Heart left ventricle (tissue), 16 donors: ENCODE measurements around the gene SIX5. TPM values are rescaled to one million over a fixed set of nuclear protein-coding genes. Genes with fewer than 3 reads are reported as not detected.

Experiments
- ATAC-seq, 4 donors: fragments of 200-7000 bp; cut with Tn5 transposase; one replicate each; pipeline ENCODE4 v1.9.1; 2020 to 2022; ENCODE audit warnings: moderate library complexity in 4 of 4, mild to moderate bottlenecking in 3 of 4, moderate number of reproducible peaks in 1 of 4
- DNase-seq, 5 donors: peaks; one replicate each; pipeline ENCODE4 v3.0.0-alpha.2; 2020
- H3K27ac ChIP-seq, 12 donors: fragments of 200-600 bp; sonication (generic) in 4 of 12; one replicate each; pipeline versions ENCODE4 v1.5.0 to v1.8.0; 2016 to 2022; ENCODE audit warnings: mild to moderate bottlenecking in 2 of 12
- H3K27me3 ChIP-seq, 9 donors: fragments of 200-600 bp; sonication (generic) in 2 of 9; one replicate each; pipeline versions ENCODE4 v1.5.1 to v1.8.0; 2016 to 2022; ENCODE audit warnings: mild to moderate bottlenecking in 3 of 9
- H3K36me3 ChIP-seq, 9 donors: fragments of 200-600 bp; sonication (generic) in 2 of 9; one replicate each; pipeline versions ENCODE4 v1.5.0 to v1.8.0; 2018 to 2022; ENCODE audit warnings: mild to moderate bottlenecking in 2 of 9
- H3K4me1 ChIP-seq, 12 donors: fragments of 200-600 bp; sonication (generic) in 4 of 12; one replicate each; pipeline versions ENCODE4 v1.5.0 to v1.8.0; 2016 to 2022; ENCODE audit warnings: mild to moderate bottlenecking in 3 of 12
- H3K4me3 ChIP-seq, 12 donors: fragments of 200-600 bp; sonication (generic) in 4 of 12; one replicate each; pipeline versions ENCODE4 v1.5.0 to v1.8.0; 2017 to 2022; ENCODE audit warnings: mild to moderate bottlenecking in 9 of 12, moderate library complexity in 4 of 12
- H3K9me3 ChIP-seq, 12 donors: fragments of 200-600 bp; sonication (generic) in 4 of 12; one replicate each; pipeline versions ENCODE4 v1.5.0 to v1.8.0; 2016 to 2022; ENCODE audit warnings: mild to moderate bottlenecking in 1 of 12
- CTCF ChIP-seq, 12 donors: fragments of 200-600 bp; sonication (generic) in 4 of 12; IDR thresholded peaks; one replicate each; pipeline versions ENCODE4 v1.5.0 to v1.8.0; 2018 to 2022; ENCODE audit warnings: antibody characterized with exemption in 12 of 12, mild to moderate bottlenecking in 5 of 12
- POLR2A ChIP-seq, 2 donors: fragments of 450-650 bp; IDR thresholded peaks; one replicate each; pipeline ENCODE4 v1.6.1; 2017; ENCODE audit warnings: antibody characterized with exemption in 2 of 2, mild to moderate bottlenecking in 2 of 2, moderate library complexity in 2 of 2
- WGBS, 4 donors: extraction: QIAGEN DNeasy Blood & Tissue Kit in 2 of 4; methylation state at CpG; one replicate each; pipeline versions ENCODE4 v1.1.5 to v1.1.7; 2013 to 2018; 5-methylcytosine and 5-hydroxymethylcytosine counted together
- intact Hi-C, 10 donors: fragments of 100-400 bp; cut with DNase I; formaldehyde crosslinking; loops; one replicate each; pipeline versions ENCODE4 v1.11.1 to v1.14.2; 2022
- polyA plus RNA-seq, 2 donors: library from polyadenylated mRNA; stranded (reverse); fragments of 200-250 nt; gene quantifications; one replicate each; pipeline ENCODE4 v1.2.3, GENCODE V29; 2013
- total RNA-seq, 9 donors: library from RNA; depleted of rRNA in 2 of 9; stranded (reverse); fragments of >200 nt in 2 of 9; fragmentation: NEBNext Ultra II Directional in 3 of 9; extraction: Animal tissue kit (Norgen Biotek cat#: 25700) in 3 of 9; gene quantifications; one replicate each; pipeline versions ENCODE4 v1.1.0 to v1.2.4, GENCODE V29; 2016 to 2023
- donor health status: ischemic (EF 13 %, LVEDD 7.1; RV severe dilation, severe dysfunction).
- donor health status: healthy with polysubstance abuse.
- donor health status: DM: no; HTN: yes; CAD: no.
- donor health status: DM: no; HTN: no; CAD: no.
- donor health status: ischemic (EF 25% LVEDD 6.9; RV normal size, moderate dysfunction).
- donor health status: ischemic (EF 25% LVEDD 5.7; RV mildly dilated, moderate dysfunction).
- donor health status: healthy.
- donor health status: DM: yes; HTN: yes; CAD: no.
- donor health status: ischemic (EF 35%, LVEDD 5.7; RV mildly dilated, moderate dysfunction).
- donor health status: nonischemic (EF 11% LVEDD 7.7; RV severe dilation, severe dysfunction).
- donor health status: DM: yes; HTN: yes; CAD: no.
- donor health status: PGD.
- donor health status: ischemic (EF 29% LVEDD 5.4; RV normal size, mild dysfunction).
- donor health status: nonischemic (EF 23%, LVEDD 6.1; RV moderate dilation, normal function).

Gene SIX5
- total and polyA plus RNA-seq, 11 donors = 13.7 to 24.0 (median 21.9) TPM

DNA sequence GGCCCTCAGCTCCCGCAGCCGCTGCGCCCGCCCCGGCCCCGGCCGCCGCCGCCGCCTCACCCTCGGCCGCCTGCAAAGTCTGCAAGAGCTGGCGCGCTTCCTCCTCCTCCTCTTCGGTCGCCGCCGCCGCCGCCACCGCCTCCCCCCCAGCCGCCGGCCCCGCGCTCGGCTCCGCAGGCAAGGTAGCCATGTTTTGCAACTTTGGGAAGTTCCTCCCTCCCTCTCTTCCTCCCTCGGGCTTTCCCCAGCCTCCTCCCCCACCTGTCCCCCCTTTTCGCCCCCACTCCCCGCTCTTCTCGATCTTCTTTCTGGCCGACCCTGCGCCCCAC, 433 bp downstream of the SIX5 start:
- TF ChIP-seq CTCF (IDR thresholded peaks at IDR 0.05) = no peak
- no peak for TF ChIP-seq POLR2A (IDR thresholded peaks at IDR 0.05)
- no peak for ATAC-seq
- 1% methylated on average over 19 to 33 of the region's 33 CpGs for WGBS, 4 donors
- intact Hi-C loops = loop anchor here in 9 of 10 donors (1.0 to 10.0 kb wide), 9 partner anchors 36 to 364 kb away; partner anchors contain the start of genes FBXO46 (in 7 of the 9), MEIOSIN (in 6 of the 9), QPCTL (in 2 of the 9) and POLR1G (in 1 of the 9)
- Histone ChIP-seq H3K4me3 (peak overlapping the region; percentile 72 to 93 (median 82)), H3K27me3 (peaks cover 0 to 55% (median 0%) of the 10 kb centered on the region in 9 donors), H3K4me1 (peaks cover 10 to 70% (median 44%) of the 10 kb centered on the region in 12 donors), H3K9me3 (no peaks in the 10 kb centered on the region), H3K36me3 (peaks cover 0 to 28% (median 8%) of the 10 kb centered on the region in 9 donors), H3K27ac (peak overlapping the region; percentile 86 to 99 (median 97))
- DNase-seq = peak in 3 of 5 donors; percentile 57 to 76 (median 61)

GRCh38 chr19:45767881-45768654, 984 bp downstream of the SIX5 start:
- ATAC-seq (peak in 2 of 4 donors; percentile 0), DNase-seq (peak; percentile 70 to 86 (median 74))
- Histone ChIP-seq H3K4me1 (peaks cover 10 to 71% (median 48%) of the 10 kb centered on the region in 12 donors), H3K27me3 (peaks cover 0 to 52% (median 0%) of the 10 kb centered on the region in 9 donors), H3K9me3 (no peaks in the 10 kb centered on the region), H3K27ac (peak overlapping the region; percentile 86 to 99 (median 97)), H3K4me3 (peak overlapping the region; percentile 72 to 93 (median 82)), H3K36me3 (peaks cover 0 to 22% (median 3%) of the 10 kb centered on the region in 9 donors)
- 0 to 1% (median 1%) methylated on average over 30 to 102 of the region's 102 CpGs for WGBS, 4 donors
- TF ChIP-seq CTCF (IDR thresholded peaks at IDR 0.05) (no peak), POLR2A (IDR thresholded peaks at IDR 0.05) (no peak)
- intact Hi-C loops = loop anchor here in 9 of 10 donors (1.0 to 10.0 kb wide), 10 partner anchors 36 to 363 kb away; partner anchors contain the start of genes FBXO46 (in 7 of the 9), MEIOSIN (in 6 of the 9), QPCTL (in 3 of the 9) and POLR1G (in 1 of the 9)

GRCh38 chr19:45767410-45767880, 1.6 kb downstream of the SIX5 start:
- H3K27me3 ChIP-seq = peaks cover 0 to 51% (median 0%) of the 10 kb centered on the region in 9 donors
- WGBS, 4 donors = 2 to 6% (median 4%) methylated on average over 20 to 31 of the region's 31 CpGs

More at GRCh38 chr19:45767410-45767880, 1.6 kb downstream of the SIX5 start:
- Histone ChIP-seq H3K27ac (peak overlapping the region; percentile 86 to 99 (median 97)), H3K4me1 (peaks cover 10 to 67% (median 48%) of the 10 kb centered on the region in 12 donors), H3K4me3 (peak overlapping the region; percentile 72 to 93 (median 82)), H3K9me3 (no peaks in the 10 kb centered on the region), H3K36me3 (peaks cover 0 to 18% (median 0%) of the 10 kb centered on the region in 9 donors)
- TF ChIP-seq POLR2A (IDR thresholded peaks at IDR 0.05) (peak; percentile 35 to 78), CTCF (IDR thresholded peaks at IDR 0.05) (no peak)
- intact Hi-C loops = loop anchor here in 7 of 10 donors (1.0 to 10.0 kb wide), 6 partner anchors 35 to 363 kb away; partner anchors contain the start of genes FBXO46 (in 6 of the 7), MEIOSIN (in 6 of the 7), QPCTL (in 2 of the 7) and POLR1G (in 1 of the 7)
- ATAC-seq = peak in 3 of 4 donors; percentile 0 to 10 (median 5)
- peak; percentile 85 to 87 (median 86) for DNase-seq
